ENCODE data around the gene MAST2.

- TF ChIP-seq CTCF (IDR thresholded peaks at IDR 0.05) (no peak), POLR2AphosphoS5 (IDR thresholded peaks at IDR 0.05) (no peak), POLR2A (IDR thresholded peaks at IDR 0.05) (no peak)
These were observed 197.8 kb downstream of the MAST2 start for GRCh38 chr1:46001081-46001785.

All from upper lobe of left lung (tissue), 4 donors.